ENCODE results near the gene PRICKLE4. TPM values are rescaled to one million over a fixed set of nuclear protein-coding genes. Genes with fewer than 3 reads are reported as not detected.

PRICKLE4 gene
- total RNA-seq, 1 donor from 2014 or later = 0.53 TPM

DNA sequence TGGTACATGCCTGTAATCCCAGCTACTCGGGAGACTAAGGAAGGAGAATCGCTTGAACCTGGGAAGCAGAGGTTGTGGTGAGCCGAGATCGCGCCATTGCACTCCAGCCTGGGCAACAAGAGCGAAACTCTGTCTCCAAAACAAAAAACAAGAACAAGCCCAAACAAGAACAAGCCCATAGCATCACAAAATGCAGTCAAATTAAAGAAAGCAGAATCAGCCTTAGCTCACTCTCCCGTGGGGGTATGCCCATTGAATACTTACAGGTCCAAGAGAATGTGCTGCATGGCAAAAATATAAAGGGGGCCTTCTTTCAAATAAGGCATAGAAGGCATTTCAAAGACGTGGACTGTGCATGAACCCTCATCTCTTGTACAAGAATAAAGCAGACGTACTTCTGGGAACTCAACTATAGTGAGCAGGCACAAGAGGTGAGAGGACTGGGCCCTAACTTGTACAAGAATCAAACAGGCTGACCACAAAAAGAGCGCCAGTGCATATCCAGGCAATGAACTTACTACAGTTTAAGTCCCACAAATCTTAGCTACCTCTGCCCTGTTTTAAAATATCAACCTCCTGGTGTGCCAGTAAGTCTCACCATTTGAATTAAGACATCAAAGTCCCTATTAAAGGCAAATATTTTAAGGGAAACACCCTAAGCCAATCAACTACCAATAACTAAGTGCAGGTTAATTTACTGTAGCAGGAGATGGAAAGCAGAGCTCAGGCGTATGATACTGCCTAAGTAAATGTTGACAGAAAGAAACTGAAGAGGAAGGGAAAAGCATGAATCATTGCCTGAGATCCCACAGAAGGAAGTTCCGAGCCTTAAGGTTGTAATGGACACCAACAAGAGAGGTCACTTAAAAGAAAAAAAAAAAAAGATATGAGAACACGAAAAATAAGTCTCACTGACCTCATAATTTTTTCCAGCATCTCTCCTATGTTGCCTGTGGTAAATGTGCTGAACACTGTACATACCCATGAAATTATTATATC lies 44.3 kb downstream of the PRICKLE4 start:
- H3K36me3 ChIP-seq (ENCODE audit: control insufficient read depth, insufficient read depth, low read length) = no peaks in the 10 kb centered on the region
- TF ChIP-seq, protein P1, sequence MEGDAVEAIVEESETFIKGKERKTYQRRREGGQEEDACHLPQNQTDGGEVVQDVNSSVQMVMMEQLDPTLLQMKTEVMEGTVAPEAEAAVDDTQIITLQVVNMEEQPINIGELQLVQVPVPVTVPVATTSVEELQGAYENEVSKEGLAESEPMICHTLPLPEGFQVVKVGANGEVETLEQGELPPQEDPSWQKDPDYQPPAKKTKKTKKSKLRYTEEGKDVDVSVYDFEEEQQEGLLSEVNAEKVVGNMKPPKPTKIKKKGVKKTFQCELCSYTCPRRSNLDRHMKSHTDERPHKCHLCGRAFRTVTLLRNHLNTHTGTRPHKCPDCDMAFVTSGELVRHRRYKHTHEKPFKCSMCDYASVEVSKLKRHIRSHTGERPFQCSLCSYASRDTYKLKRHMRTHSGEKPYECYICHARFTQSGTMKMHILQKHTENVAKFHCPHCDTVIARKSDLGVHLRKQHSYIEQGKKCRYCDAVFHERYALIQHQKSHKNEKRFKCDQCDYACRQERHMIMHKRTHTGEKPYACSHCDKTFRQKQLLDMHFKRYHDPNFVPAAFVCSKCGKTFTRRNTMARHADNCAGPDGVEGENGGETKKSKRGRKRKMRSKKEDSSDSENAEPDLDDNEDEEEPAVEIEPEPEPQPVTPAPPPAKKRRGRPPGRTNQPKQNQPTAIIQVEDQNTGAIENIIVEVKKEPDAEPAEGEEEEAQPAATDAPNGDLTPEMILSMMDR (IDR thresholded peaks at IDR 0.05; ENCODE audit: insufficient read depth, low read length, severe bottlenecking) = no peak
- DNase-seq (ENCODE audit: low read depth) (peak; percentile 97), FAIRE-seq (no peak)
- H3K27me3 ChIP-seq (ENCODE audit: control insufficient read depth, insufficient read depth, low read length) = no peaks in the 10 kb centered on the region
- no peak overlapping the region for H3K4me3 ChIP-seq (ENCODE audit: low read depth, low read length)

DNA sequence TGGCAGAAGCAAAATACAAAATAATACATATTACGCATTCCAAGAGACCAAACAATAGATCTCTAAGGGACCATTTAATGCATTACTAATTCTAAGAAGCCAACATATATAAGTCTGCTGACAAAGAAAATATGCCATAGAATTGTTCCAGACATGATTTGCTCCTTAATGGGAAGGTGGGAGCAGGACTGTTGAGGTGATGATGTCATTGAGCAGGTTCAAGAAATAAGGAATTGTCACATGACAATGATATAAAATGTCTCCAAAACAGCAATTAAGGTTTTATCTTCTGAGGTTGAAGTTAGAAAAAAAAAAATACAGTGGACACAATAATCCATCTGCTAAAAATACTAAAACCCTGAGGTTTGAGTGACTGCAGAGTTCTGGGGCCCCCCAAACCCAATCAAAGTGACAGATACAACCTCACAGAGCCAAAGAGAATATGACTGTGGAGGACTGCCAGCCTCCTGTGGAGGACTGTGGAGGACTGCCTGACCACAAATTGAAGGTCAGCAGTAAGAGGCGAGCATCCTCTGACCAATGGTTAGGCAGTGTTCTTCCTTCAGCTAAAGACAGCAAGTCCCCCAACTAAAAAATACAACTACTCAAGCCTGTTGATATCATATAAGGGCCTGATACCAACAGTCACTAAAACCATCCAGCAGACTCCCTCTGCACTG lies 45.9 kb downstream of the PRICKLE4 start:
- H3K36me3 ChIP-seq (ENCODE audit: control insufficient read depth, insufficient read depth, low read length) = no peaks in the 10 kb centered on the region
- FAIRE-seq (no peak), DNase-seq (ENCODE audit: low read depth) (no peak)
- H3K27me3 ChIP-seq (ENCODE audit: control insufficient read depth, insufficient read depth, low read length) = no peaks in the 10 kb centered on the region
- H3K4me3 ChIP-seq (ENCODE audit: low read depth, low read length) = no peak overlapping the region
- TF ChIP-seq, protein P1 (IDR thresholded peaks at IDR 0.05; ENCODE audit: insufficient read depth, low read length, severe bottlenecking) = no peak

DNA sequence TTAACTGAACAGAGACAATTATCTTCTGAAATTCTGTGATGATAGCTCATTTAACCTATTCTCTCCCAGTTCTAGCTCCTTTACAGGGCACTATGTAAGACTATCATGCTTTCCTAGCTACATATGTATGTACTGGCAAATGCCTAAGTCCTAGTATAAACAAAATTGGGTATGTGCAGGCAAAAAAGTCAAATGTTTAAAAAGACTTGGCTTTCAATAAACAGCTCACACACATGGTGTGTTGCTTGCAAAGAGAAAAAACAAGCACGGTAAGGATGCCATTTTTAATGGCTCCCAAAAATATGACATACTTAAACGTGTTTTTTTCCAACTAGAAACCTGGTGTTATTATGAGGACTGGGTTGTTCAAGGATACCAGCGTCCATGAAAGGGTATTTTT lies 51.7 kb downstream of the PRICKLE4 start:
- H3K36me3 ChIP-seq (ENCODE audit: control insufficient read depth, insufficient read depth, low read length) = no peaks in the 10 kb centered on the region
- DNase-seq (ENCODE audit: low read depth) (no peak), FAIRE-seq (no peak)
- H3K27me3 ChIP-seq (ENCODE audit: control insufficient read depth, insufficient read depth, low read length) = no peaks in the 10 kb centered on the region
- TF ChIP-seq, protein P1 (IDR thresholded peaks at IDR 0.05; ENCODE audit: insufficient read depth, low read length, severe bottlenecking) = no peak
- no peak overlapping the region for H3K4me3 ChIP-seq (ENCODE audit: low read depth, low read length)

DNA sequence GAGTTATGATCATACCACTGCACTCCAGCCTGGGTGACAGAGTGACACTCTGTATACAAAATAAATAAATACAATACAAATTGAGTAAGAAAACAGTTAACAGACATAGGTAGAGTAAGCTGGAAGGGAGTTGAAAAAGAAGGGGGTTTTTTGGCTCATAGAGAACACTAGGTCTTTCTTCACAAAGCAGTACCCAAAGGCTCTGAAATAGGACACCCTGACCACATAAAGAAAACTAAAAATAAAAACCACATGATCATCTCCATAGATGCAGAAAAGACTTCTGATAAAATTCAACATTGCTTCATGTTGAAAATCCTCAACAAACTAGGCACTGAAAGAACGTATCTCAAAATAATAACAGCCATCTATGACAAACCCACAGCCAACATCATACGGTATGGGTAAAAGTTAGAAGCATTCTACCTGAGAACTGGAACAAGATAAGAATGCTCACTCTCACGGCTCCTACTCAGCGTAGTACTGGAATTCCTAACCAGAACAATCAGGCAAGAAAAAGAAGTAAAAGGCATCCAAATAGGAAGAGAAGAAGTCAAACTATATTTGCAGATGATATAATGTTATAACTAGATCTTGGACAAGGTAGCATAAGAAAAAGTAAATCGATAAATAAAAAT lies 55.6 kb downstream of the PRICKLE4 start:
- FAIRE-seq (no peak), DNase-seq (ENCODE audit: low read depth) (no peak)
- TF ChIP-seq, protein P1 (IDR thresholded peaks at IDR 0.05; ENCODE audit: insufficient read depth, low read length, severe bottlenecking) = no peak
- Histone ChIP-seq H3K36me3 (ENCODE audit: control insufficient read depth, insufficient read depth, low read length) (no peaks in the 10 kb centered on the region), H3K4me3 (ENCODE audit: low read depth, low read length) (no peak overlapping the region), H3K27me3 (ENCODE audit: control insufficient read depth, insufficient read depth, low read length) (no peaks in the 10 kb centered on the region)

DNA sequence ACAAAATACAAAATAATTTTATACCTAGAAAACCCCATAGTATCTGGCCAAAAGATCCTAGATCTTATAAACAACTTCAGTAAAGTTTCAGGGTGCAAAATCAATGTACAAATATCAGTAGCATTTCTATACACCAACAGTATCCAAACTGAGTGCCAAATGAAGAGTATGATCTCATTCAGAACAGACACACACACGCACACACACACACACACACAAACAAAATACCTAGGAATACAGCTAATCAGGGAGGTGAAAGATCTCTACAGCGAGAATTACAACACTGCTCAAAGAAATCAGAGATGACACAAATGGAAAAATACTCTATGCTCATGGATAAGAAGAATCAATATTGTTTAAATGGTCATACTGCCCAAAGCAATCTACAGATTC lies 56.1 kb downstream of the PRICKLE4 start:
- no peak overlapping the region for H3K4me3 ChIP-seq (ENCODE audit: low read depth, low read length)

More for the DNA sequence above, 56.1 kb downstream of the PRICKLE4 start:
- TF ChIP-seq, protein P1 (IDR thresholded peaks at IDR 0.05; ENCODE audit: insufficient read depth, low read length, severe bottlenecking) = no peak
- no peak for FAIRE-seq
- DNase-seq (ENCODE audit: low read depth) = peak; percentile 24
- Histone ChIP-seq H3K36me3 (ENCODE audit: control insufficient read depth, insufficient read depth, low read length) (no peaks in the 10 kb centered on the region), H3K27me3 (ENCODE audit: control insufficient read depth, insufficient read depth, low read length) (no peaks in the 10 kb centered on the region)

Other genes starting within 250 kb of the PRICKLE4 start
- 2.1 and 2.3 TPM in 2 replicates for gene FOXP4, start 234.4 kb upstream of the PRICKLE4 start, total RNA-seq
- gene MDFI, start 142.3 kb upstream of the PRICKLE4 start, total RNA-seq = 57.1 and 61.3 TPM in 2 replicates
- 6.8 and 13.2 TPM in 2 replicates for gene TFEB, start 45.2 kb upstream of the PRICKLE4 start, total RNA-seq
- gene PGC, start 33.4 kb upstream of the PRICKLE4 start, total RNA-seq = not detected in 2 replicates
- gene FRS3, start 882 bp upstream of the PRICKLE4 start, total RNA-seq = 0.77 and 0.79 TPM in 2 replicates
- 35.2 and 55.0 TPM in 2 replicates for gene TOMM6, start 6.9 kb downstream of the PRICKLE4 start, total RNA-seq
- 1.5 and 1.6 TPM in 2 replicates for gene USP49, start 114.6 kb downstream of the PRICKLE4 start, total RNA-seq
- gene MED20, start 140.4 kb downstream of the PRICKLE4 start, total RNA-seq = 37.6 and 40.0 TPM in 2 replicates
- 16.9 and 28.2 TPM in 2 replicates for gene BYSL, start 140.7 kb downstream of the PRICKLE4 start, total RNA-seq
- gene CCND3, start 161.0 kb downstream of the PRICKLE4 start, total RNA-seq = 9.7 and 11.8 TPM in 2 replicates